NCI-H2107 treated with DMSO at 0.1 percent for 48 hours (cell line): ENCODE results near the gene TPBGL.

Experiments
- DNase-seq: peaks from one replicate; lab custom pipeline; 2025; ENCODE audit not compliant: unreplicated experiment; lab: John Stamatoyannopoulos, UW

The TPBGL gene

GRCh38 chr11:75245356-75246005 lies 4.9 kb downstream of the TPBGL start:
- DNase-seq: no peak

GRCh38 chr11:75246006-75246670 lies 5.6 kb downstream of the TPBGL start:
- DNase-seq: no peak

- DNase-seq: no peak
These were observed 6.2 kb downstream of the TPBGL start for GRCh38 chr11:75246671-75247350.

GRCh38 chr11:75248924-75249256 lies 8.3 kb downstream of the TPBGL start:
- DNase-seq: no peak

GRCh38 chr11:75249704-75250103 lies 9.1 kb downstream of the TPBGL start:
- DNase-seq: no peak

- DNase-seq: no peak
These were observed 13.8 kb downstream of the TPBGL start for GRCh38 chr11:75254326-75254725.

- no peak for DNase-seq
These were observed 20.0 kb downstream of the TPBGL start for GRCh38 chr11:75260396-75261170.

GRCh38 chr11:75261902-75262361 lies 21.4 kb downstream of the TPBGL start:
- DNase-seq: no peak

GRCh38 chr11:75262436-75262835 lies 21.9 kb downstream of the TPBGL start:
- no peak for DNase-seq

- no peak for DNase-seq
These were observed 22.6 kb downstream of the TPBGL start for GRCh38 chr11:75262961-75263852.

GRCh38 chr11:75263944-75264349 lies 23.4 kb downstream of the TPBGL start:
- no peak for DNase-seq

GRCh38 chr11:75264356-75264755 lies 23.8 kb downstream of the TPBGL start:
- no peak for DNase-seq

GRCh38 chr11:75264971-75265370 lies 24.4 kb downstream of the TPBGL start:
- no peak for DNase-seq

- no peak for DNase-seq
These were observed 25.4 kb downstream of the TPBGL start for GRCh38 chr11:75265851-75266531.

- no peak for DNase-seq
These were observed 26.8 kb downstream of the TPBGL start for GRCh38 chr11:75267171-75267970.

- DNase-seq: no peak
These were observed 28.2 kb downstream of the TPBGL start for GRCh38 chr11:75268626-75269366.

- no peak for DNase-seq
These were observed 28.7 kb downstream of the TPBGL start for GRCh38 chr11:75269367-75269660.

- DNase-seq: no peak
These were observed 29.3 kb downstream of the TPBGL start for GRCh38 chr11:75269896-75270295.
